A549 (cell line): Measurements from ENCODE around the gene ZMYND19. TPM values are rescaled to one million over a fixed set of nuclear protein-coding genes. Genes with fewer than 3 reads are reported as not detected.

ENCODE experiments used
- ATAC-seq, 2 experiments: fragments of 200-7000 bp in 1 of 2; fragments of >200 bp in 1 of 2; cut with Nextera tagmentation in 1 of 2; cut with Tn5 transposase in 1 of 2; 3 replicates each; pipeline versions ENCODE4 v1.8.0 to v1.9.1; 2018 to 2020; ENCODE audit warnings: mild to moderate bottlenecking in 1 of 2, moderate library complexity in 1 of 2
- CTCF ChIA-PET: fragments of 300-600 bp; sonication (Branson Sonifier 250); formaldehyde crosslinking; extraction: SDS; loops from one replicate; lab custom pipeline; 2021; ENCODE audit warnings: antibody characterized with exemption, inconsistent platforms; lab: Yijun Ruan, JAX
- POLR2A ChIA-PET: fragments of 350-600 bp; formaldehyde crosslinking; extraction: SDS; loops from one replicate; lab custom pipeline; 2021; ENCODE audit warnings: antibody characterized with exemption, inconsistent platforms; lab: Yijun Ruan, JAX
- DNase-seq, 2 experiments: peaks; one replicate each; pipeline versions ENCODE4 v3.0.0 to v3.0.0-alpha.2; 2011 to 2016; ENCODE audit warnings: low read depth in 1 of 2, low spot score in 1 of 2
- FAIRE-seq: peaks from 2 replicates; lab custom pipeline; 2011; peaks lifted over from hg19 to GRCh38; lab: Jason Lieb, UNC
- H3K27ac ChIP-seq, 2 experiments: fragments of >200 bp; sonication (Bioruptor Twin); formaldehyde crosslinking; 3 replicates each; pipeline ENCODE4 v1.5.1; 2016 to 2017
- H3K4me1 ChIP-seq: fragments of >200 bp; sonication (Bioruptor Twin); formaldehyde crosslinking; 3 replicates; pipeline ENCODE4 v1.6.1; 2016
- H3K4me2 ChIP-seq: fragments of >200 bp; sonication (Bioruptor Twin); formaldehyde crosslinking; 3 replicates; pipeline ENCODE4 v1.6.1; 2016
- H3K4me3 ChIP-seq: fragments of >200 bp; sonication (Bioruptor Twin); formaldehyde crosslinking; 3 replicates; pipeline ENCODE4 v1.5.1; 2016
- H3K9me3 ChIP-seq: fragments of >200 bp; sonication (Bioruptor Twin); formaldehyde crosslinking; 3 replicates; pipeline ENCODE4 v1.6.1; 2016
- ATOH8 ChIP-seq: fragments of 250-450 bp; sonication (Bioruptor Pico); IDR thresholded peaks from 2 replicates; pipeline ENCODE4 v1.5.0; 2020; ENCODE audit warnings: low read depth, mild to moderate bottlenecking, moderate library complexity
- BCL3 ChIP-seq: fragments of >200 bp; sonication (Bioruptor Twin); formaldehyde crosslinking; IDR thresholded peaks from 3 replicates; pipeline ENCODE4 v1.6.1; 2016
- BHLHE40 ChIP-seq: IDR thresholded peaks from 2 replicates; pipeline ENCODE4 v1.6.1; 2012; ENCODE audit warnings: low read depth, low read length, inconsistent platforms
- CBX8 ChIP-seq: fragments of 200-600 bp; sonication (generic); IDR thresholded peaks from 2 replicates; pipeline ENCODE4 v1.6.1; 2016
- EHMT2 ChIP-seq: fragments of 200-600 bp; sonication (generic); IDR thresholded peaks from 2 replicates; pipeline ENCODE4 v1.6.1; 2016; ENCODE audit warnings: antibody characterized with exemption, low read depth, mild to moderate bottlenecking, moderate library complexity
- EP300 ChIP-seq, 2 experiments: fragments of >200 bp; sonication (Bioruptor Twin); formaldehyde crosslinking; IDR thresholded peaks; 2 replicates in 1 of 2; 3 replicates in 1 of 2; pipeline ENCODE4 v1.6.1; 2016 to 2017
- FOXS1 ChIP-seq: fragments of 250-450 bp; sonication (Bioruptor Pico); IDR thresholded peaks from 2 replicates; pipeline ENCODE4 v1.5.0; 2020; ENCODE audit warnings: mild to moderate bottlenecking, moderate library complexity
- HDAC2 ChIP-seq: fragments of 200-600 bp; sonication (generic); IDR thresholded peaks from 2 replicates; pipeline ENCODE4 v1.6.1; 2016
- HOXA7 ChIP-seq: fragments of 250-450 bp; sonication (Bioruptor Pico); IDR thresholded peaks from 2 replicates; pipeline ENCODE4 v1.5.0; 2020; ENCODE audit warnings: mild to moderate bottlenecking, moderate library complexity
- JUN ChIP-seq, 2 experiments: fragments of >200 bp; sonication (Bioruptor Twin); formaldehyde crosslinking; IDR thresholded peaks; 2 replicates in 1 of 2; 3 replicates in 1 of 2; pipeline ENCODE4 v1.6.1; 2016 to 2017
- KDM1A ChIP-seq: fragments of 200-600 bp; sonication (generic); IDR thresholded peaks from 2 replicates; pipeline ENCODE4 v1.6.1; 2016; ENCODE audit warnings: low read depth, mild to moderate bottlenecking
- MAFK ChIP-seq: fragments of 450-650 bp; IDR thresholded peaks from 2 replicates; pipeline ENCODE4 v1.6.1; 2014; ENCODE audit not compliant: partially characterized antibody
- MAX ChIP-seq: IDR thresholded peaks from 2 replicates; pipeline ENCODE4 v1.6.1; 2012
- MAZ ChIP-seq: fragments of 150-350 bp; IDR thresholded peaks from 2 replicates; pipeline ENCODE4 v1.6.1; 2014; ENCODE audit warnings: antibody characterized with exemption, low read depth, low read length, borderline replicate concordance
- NFE2L2 ChIP-seq: fragments of 150-350 bp; conservative IDR thresholded peaks from 2 replicates; pipeline ENCODE4 v1.6.1; 2014; ENCODE audit warnings: low read length
- NR3C1 ChIP-seq: fragments of >200 bp; sonication (Bioruptor Twin); formaldehyde crosslinking; IDR thresholded peaks from 3 replicates; pipeline ENCODE4 v1.6.1; 2017
- PHF8 ChIP-seq: fragments of 200-600 bp; sonication (generic); IDR thresholded peaks from 2 replicates; pipeline ENCODE4 v1.6.1; 2016; ENCODE audit warnings: low read depth, mild to moderate bottlenecking, antibody characterized with exemption, moderate library complexity, borderline replicate concordance
- RAD21 ChIP-seq, 2 experiments: fragments of >200 bp in 1 of 2; sonication (Bioruptor Twin) in 1 of 2; formaldehyde crosslinking in 1 of 2; IDR thresholded peaks in 1 of 2; conservative IDR thresholded peaks in 1 of 2; 2 replicates in 1 of 2; 3 replicates in 1 of 2; pipeline ENCODE4 v1.6.1; 2012 to 2018; ENCODE audit warnings: inconsistent platforms in 1 of 2
- RFX5 ChIP-seq: fragments of 450-650 bp; IDR thresholded peaks from 2 replicates; pipeline ENCODE4 v1.7.1; 2014; ENCODE audit warnings: antibody characterized with exemption, mild to moderate bottlenecking, moderate library complexity
- RNF2 ChIP-seq: fragments of 200-600 bp; sonication (generic); IDR thresholded peaks from 2 replicates; pipeline ENCODE4 v1.6.1; 2016; ENCODE audit warnings: low read depth, mild to moderate bottlenecking, antibody characterized with exemption, moderate library complexity, borderline replicate concordance
- TFCP2L1 ChIP-seq: fragments of 250-450 bp; sonication (Bioruptor Pico); IDR thresholded peaks from 2 replicates; pipeline ENCODE4 v1.5.0; 2021; ENCODE audit warnings: mild to moderate bottlenecking
- USF2 ChIP-seq: fragments of 450-650 bp; IDR thresholded peaks from 2 replicates; pipeline ENCODE4 v1.6.1; 2014; ENCODE audit warnings: antibody characterized with exemption
- ZSCAN20 ChIP-seq: fragments of 250-450 bp; sonication (Bioruptor Pico); IDR thresholded peaks from 2 replicates; pipeline ENCODE4 v1.8.0; 2022; ENCODE audit warnings: mild to moderate bottlenecking, moderate library complexity
- WGBS: methylation state at CpG from one replicate; pipeline ENCODE4 v1.1.6; 2017; ENCODE audit errors: missing lambda C conversion rate; 5-methylcytosine and 5-hydroxymethylcytosine counted together
- polyA plus RNA-seq, 4 experiments: library from polyadenylated mRNA; depleted of rRNA in 3 of 4; stranded (reverse); fragments of >200 nt; fragmentation: RNase III in 1 of 4; extraction: RNeasy Plus Mini Kit Qiagen cat#74134 plus additional on column Dnase treatment in 1 of 4; gene quantifications; 2 replicates in 3 of 4; 3 replicates in 1 of 4; pipeline ENCODE4 v1.2.3, GENCODE V29; 2011 to 2017
- TF ChIP-seq, protein P1 (sequence below): fragments of >200 bp; sonication (Bioruptor Twin); formaldehyde crosslinking; IDR thresholded peaks from 3 replicates; pipeline ENCODE4 v1.5.1; 2016

Gene ZMYND19
- polyA plus RNA-seq, 2 of the 4 experiments (the other 2 are of a cell fraction), result 19.6 to 38.7 TPM

DNA sequence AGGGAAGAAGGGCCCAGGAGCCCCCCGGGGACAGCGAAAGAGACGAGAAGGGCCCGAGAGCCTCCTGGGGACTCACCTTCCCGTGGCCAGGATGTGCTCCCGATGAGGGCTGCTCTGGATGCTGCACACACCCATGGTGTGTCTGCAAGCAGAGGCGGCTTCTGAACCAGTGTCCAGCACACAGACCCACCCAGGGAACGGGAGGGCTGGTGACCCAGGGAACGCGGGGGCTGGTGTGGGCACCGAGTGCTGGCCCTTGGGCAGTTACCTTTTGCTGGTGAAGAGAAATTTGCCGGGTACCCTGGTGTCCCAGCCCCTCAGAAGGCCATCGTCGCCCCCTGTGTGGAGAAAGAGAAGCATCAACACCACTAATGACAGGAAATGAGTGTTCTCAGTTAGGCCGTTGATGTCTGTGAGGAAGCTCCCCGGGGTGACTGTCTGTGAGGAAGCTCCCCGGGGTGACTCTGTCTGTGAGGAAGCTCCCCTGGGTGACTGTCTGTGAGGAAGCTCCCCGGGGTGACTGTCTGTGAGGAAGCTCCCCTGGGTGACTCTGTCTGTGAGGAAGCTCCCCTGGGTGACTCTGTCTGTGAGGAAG lies 25.4 kb downstream of the ZMYND19 start:
- FAIRE-seq, result no peak
- CTCF ChIA-PET, result interaction anchor here (1.7 kb wide), 1 partner anchor 14 kb away, joined by 10 read pairs; the partner anchor contains the start of gene DPH7
- ATAC-seq, result peak in 1 of 2 experiments; percentile 54; a peak in 2 of 6 replicates
- no peak overlapping the region for H3K4me2 ChIP-seq
- H3K4me1 ChIP-seq, result no peaks in the 10 kb centered on the region
- no peak for TF ChIP-seq MAFK
- TF ChIP-seq MAZ, result no peak
- no peak for TF ChIP-seq EHMT2
- TF ChIP-seq JUN (IDR thresholded peaks at IDR 0.05), result no peak
- TF ChIP-seq KDM1A, result no peak
- no peak for TF ChIP-seq BCL3
- TF ChIP-seq RFX5, result no peak
- no peak for TF ChIP-seq FOXS1 (CRISPR knock-in tag)
- TF ChIP-seq, protein P1, sequence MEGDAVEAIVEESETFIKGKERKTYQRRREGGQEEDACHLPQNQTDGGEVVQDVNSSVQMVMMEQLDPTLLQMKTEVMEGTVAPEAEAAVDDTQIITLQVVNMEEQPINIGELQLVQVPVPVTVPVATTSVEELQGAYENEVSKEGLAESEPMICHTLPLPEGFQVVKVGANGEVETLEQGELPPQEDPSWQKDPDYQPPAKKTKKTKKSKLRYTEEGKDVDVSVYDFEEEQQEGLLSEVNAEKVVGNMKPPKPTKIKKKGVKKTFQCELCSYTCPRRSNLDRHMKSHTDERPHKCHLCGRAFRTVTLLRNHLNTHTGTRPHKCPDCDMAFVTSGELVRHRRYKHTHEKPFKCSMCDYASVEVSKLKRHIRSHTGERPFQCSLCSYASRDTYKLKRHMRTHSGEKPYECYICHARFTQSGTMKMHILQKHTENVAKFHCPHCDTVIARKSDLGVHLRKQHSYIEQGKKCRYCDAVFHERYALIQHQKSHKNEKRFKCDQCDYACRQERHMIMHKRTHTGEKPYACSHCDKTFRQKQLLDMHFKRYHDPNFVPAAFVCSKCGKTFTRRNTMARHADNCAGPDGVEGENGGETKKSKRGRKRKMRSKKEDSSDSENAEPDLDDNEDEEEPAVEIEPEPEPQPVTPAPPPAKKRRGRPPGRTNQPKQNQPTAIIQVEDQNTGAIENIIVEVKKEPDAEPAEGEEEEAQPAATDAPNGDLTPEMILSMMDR, result no peak
- no peak for TF ChIP-seq BHLHE40
- no peak for TF ChIP-seq TFCP2L1
- no peak for TF ChIP-seq MAX
- TF ChIP-seq NFE2L2, result no peak
- WGBS, result 84% methylated on average over 13 of the region's 18 CpGs
- no peaks in the 10 kb centered on the region for H3K9me3 ChIP-seq
- DNase-seq, result no peak
- H3K4me3 ChIP-seq, result no peak overlapping the region
- H3K27ac ChIP-seq, result no peak overlapping the region
- POLR2A ChIA-PET, result no interaction called here

- 85% methylated on average over 10 of the region's 10 CpGs for WGBS
- H3K4me1 ChIP-seq, result no peaks in the 10 kb centered on the region
- TF ChIP-seq, protein P1, result no peak
- TF ChIP-seq ATOH8 (CRISPR knock-in tag) (no peak), NFE2L2 (no peak), USF2 (no peak), JUN (IDR thresholded peaks at IDR 0.05) (no peak), EP300 (IDR thresholded peaks at IDR 0.05) (no peak), EHMT2 (no peak), RNF2 (no peak), HDAC2 (no peak), PHF8 (no peak), RAD21 (conservative IDR thresholded peaks at IDR 0.05 in 1 of 2, IDR thresholded peaks at IDR 0.05 in 1 of 2) (no peak), ZSCAN20 (CRISPR knock-in tag) (no peak), MAX (no peak), CBX8 (no peak), NR3C1 (no peak), TFCP2L1 (no peak), HOXA7 (no peak)
- ChIA-PET POLR2A (interaction anchor here (0.8 kb wide), 1 partner anchor 9 kb away, joined by 6 read pairs; no protein-coding TSS in a partner anchor), CTCF (interaction anchor here (0.7 to 1.7 kb wide), 2 partner anchors 14 to 528 kb away, joined by 4 to 10 read pairs; partner anchors contain the start of gene DPH7)
- no peaks in the 10 kb centered on the region for H3K9me3 ChIP-seq
- FAIRE-seq (no peak), ATAC-seq (peak; percentile 34 to 50; a peak in 3 of 6 replicates), DNase-seq (no peak)
- H3K4me3 ChIP-seq, result no peak overlapping the region
- no peak overlapping the region for H3K27ac ChIP-seq
- no peak overlapping the region for H3K4me2 ChIP-seq
Observed at GRCh38 chr9:137564134-137564533, 26.2 kb downstream of the ZMYND19 start.
